Measurements from ENCODE around the gene DYNC1LI2.

DNA sequence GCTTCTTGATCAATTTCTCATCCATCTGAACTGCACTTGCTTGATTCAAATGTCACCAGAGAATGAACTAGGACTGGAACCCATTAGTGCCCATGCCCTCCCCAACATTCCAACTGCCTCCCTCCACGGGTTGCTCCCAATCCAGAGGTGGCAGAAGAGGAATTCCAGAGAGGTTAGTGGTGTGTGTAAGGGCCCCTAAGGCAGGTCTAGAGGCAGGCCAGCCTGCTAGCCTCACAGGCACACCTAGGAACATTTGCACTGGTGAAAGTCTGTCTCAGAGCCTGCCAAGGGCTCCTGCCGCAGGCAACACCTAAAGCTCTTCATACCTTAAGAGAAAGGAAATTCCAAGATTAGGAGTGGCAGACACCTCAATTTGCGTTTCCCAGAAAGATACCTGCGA is 33.6 kb downstream of the DYNC1LI2 start:
- TF ChIP-seq, protein P1, sequence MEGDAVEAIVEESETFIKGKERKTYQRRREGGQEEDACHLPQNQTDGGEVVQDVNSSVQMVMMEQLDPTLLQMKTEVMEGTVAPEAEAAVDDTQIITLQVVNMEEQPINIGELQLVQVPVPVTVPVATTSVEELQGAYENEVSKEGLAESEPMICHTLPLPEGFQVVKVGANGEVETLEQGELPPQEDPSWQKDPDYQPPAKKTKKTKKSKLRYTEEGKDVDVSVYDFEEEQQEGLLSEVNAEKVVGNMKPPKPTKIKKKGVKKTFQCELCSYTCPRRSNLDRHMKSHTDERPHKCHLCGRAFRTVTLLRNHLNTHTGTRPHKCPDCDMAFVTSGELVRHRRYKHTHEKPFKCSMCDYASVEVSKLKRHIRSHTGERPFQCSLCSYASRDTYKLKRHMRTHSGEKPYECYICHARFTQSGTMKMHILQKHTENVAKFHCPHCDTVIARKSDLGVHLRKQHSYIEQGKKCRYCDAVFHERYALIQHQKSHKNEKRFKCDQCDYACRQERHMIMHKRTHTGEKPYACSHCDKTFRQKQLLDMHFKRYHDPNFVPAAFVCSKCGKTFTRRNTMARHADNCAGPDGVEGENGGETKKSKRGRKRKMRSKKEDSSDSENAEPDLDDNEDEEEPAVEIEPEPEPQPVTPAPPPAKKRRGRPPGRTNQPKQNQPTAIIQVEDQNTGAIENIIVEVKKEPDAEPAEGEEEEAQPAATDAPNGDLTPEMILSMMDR (IDR thresholded peaks at IDR 0.05): no peak
- TF ChIP-seq POLR2AphosphoS5 (IDR thresholded peaks at IDR 0.05) (no peak), POLR2A (IDR thresholded peaks at IDR 0.05) (no peak)

All from suprapubic skin (tissue), 4 donors.